ENCODE measurements around the gene CTBP2.

Gene CTBP2

GRCh38 chr10:125027871-125028869 is 132.2 kb downstream of the CTBP2 start:
- DNase-seq (ENCODE audit: extremely low spot score) = no peak
- TF ChIP-seq, protein P1, sequence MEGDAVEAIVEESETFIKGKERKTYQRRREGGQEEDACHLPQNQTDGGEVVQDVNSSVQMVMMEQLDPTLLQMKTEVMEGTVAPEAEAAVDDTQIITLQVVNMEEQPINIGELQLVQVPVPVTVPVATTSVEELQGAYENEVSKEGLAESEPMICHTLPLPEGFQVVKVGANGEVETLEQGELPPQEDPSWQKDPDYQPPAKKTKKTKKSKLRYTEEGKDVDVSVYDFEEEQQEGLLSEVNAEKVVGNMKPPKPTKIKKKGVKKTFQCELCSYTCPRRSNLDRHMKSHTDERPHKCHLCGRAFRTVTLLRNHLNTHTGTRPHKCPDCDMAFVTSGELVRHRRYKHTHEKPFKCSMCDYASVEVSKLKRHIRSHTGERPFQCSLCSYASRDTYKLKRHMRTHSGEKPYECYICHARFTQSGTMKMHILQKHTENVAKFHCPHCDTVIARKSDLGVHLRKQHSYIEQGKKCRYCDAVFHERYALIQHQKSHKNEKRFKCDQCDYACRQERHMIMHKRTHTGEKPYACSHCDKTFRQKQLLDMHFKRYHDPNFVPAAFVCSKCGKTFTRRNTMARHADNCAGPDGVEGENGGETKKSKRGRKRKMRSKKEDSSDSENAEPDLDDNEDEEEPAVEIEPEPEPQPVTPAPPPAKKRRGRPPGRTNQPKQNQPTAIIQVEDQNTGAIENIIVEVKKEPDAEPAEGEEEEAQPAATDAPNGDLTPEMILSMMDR (IDR thresholded peaks at IDR 0.05; ENCODE audit: control extremely low read depth, extremely low read depth, low read depth, missing control alignments) = no peak
- CTCF ChIA-PET = interaction anchor here (1.4 to 2.4 kb wide), 3 partner anchors 9 to 28 kb away, joined by 3 to 11 read pairs (median 4); no protein-coding TSS in a partner anchor
- POLR2A ChIA-PET = no interaction called here

- POLR2A ChIA-PET = no interaction called here
- TF ChIP-seq, protein P1 (IDR thresholded peaks at IDR 0.05; ENCODE audit: control extremely low read depth, extremely low read depth, low read depth, missing control alignments) = no peak
- CTCF ChIA-PET = interaction anchor here (1.4 kb wide), 2 partner anchors 8 to 27 kb away, joined by 3 to 4 read pairs; no protein-coding TSS in a partner anchor
- DNase-seq (ENCODE audit: extremely low spot score) = no peak
Measured at GRCh38 chr10:125026974-125027735, 133.2 kb downstream of the CTBP2 start.

DNA sequence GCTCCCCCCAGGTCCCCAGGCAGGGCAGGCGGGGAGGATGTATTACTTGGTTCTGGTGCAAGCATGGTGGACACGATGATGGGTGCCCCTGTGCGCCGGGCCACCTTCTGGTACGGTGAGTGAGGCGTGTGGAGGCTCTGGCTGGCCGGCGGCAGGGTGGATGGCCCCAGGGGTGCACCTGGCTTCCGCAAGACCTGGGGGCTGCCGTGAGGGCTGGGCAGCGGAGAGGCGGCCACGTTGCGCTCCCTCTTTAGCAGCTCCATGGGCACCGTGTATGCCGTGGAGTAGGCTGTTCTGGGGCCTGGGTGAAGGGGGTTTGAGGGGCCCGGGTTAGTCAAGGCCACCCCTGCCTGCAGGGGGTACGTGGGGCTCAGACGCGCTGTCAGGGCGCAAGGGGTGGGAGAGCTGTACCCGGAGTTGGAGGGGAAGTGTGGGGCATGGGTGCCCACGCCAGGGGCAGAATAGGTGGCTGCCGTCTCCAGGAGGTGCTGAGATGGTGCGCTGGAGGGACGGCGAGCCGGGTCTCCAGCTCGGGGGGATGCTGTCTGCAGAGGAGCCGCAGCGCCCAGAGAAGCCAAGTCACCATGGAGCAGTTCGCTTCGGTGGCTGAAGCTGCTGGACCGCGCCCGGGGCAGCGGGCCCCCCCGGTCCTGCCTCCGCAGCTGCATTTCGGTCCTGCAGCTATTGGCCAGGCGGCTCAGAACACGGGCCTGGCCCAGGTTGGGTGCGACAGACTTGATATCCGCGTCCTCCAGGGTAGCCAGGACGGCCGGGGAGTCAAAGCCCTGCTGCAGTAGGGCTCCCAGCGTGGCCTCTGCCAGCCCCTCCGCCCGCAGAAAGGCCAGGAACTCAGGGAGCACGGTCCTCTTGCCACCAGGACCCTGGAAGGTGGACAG is 134.1 kb downstream of the CTBP2 start:
- ChIA-PET POLR2A (no interaction called here), CTCF (no interaction called here)
- no peak for DNase-seq (ENCODE audit: extremely low spot score)
- TF ChIP-seq, protein P1 (IDR thresholded peaks at IDR 0.05; ENCODE audit: control extremely low read depth, extremely low read depth, low read depth, missing control alignments) = no peak

DNA sequence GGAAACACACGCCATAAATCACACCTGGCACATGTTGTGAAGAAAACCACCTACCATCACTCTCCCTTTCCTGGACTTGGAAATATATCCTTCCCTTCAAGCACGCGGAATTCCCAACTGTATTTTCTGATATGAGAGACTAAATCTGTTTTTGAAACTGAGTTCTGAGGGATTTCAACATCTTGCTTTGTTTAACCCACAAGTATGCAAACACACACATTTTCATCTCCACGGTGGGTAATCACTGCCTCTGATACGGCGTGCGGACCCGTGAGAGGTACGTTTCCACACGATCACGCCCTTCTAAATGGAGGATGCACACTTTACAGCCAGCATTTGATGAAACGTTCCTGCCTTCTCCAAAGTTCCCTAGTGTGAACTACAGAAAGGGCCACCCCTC is 135.0 kb downstream of the CTBP2 start:
- POLR2A ChIA-PET = no interaction called here
- CTCF ChIA-PET = no interaction called here
- DNase-seq (ENCODE audit: extremely low spot score) = no peak
- TF ChIP-seq, protein P1 (IDR thresholded peaks at IDR 0.05; ENCODE audit: control extremely low read depth, extremely low read depth, low read depth, missing control alignments) = no peak

- CTCF ChIA-PET = no interaction called here
- DNase-seq (ENCODE audit: extremely low spot score) = no peak
- TF ChIP-seq, protein P1 (IDR thresholded peaks at IDR 0.05; ENCODE audit: control extremely low read depth, extremely low read depth, low read depth, missing control alignments) = no peak
- POLR2A ChIA-PET = no interaction called here
Measured at GRCh38 chr10:125024497-125025234, 135.7 kb downstream of the CTBP2 start.

All from GM10248 (cell line).